Islet of Langerhans (tissue), 1 donor: ENCODE measurements around the gene PRKCB.
"Not testable (repeated sequence)": the region's sequence is repeated elsewhere in the genome, so short reads cannot be mapped to it uniquely, and the experiment has no call there.

Source experiments
- FAIRE-seq: peaks from one replicate; lab custom pipeline; 2011; peaks lifted over from hg19 to GRCh38; lab: Jason Lieb, UNC

Gene PRKCB

DNA sequence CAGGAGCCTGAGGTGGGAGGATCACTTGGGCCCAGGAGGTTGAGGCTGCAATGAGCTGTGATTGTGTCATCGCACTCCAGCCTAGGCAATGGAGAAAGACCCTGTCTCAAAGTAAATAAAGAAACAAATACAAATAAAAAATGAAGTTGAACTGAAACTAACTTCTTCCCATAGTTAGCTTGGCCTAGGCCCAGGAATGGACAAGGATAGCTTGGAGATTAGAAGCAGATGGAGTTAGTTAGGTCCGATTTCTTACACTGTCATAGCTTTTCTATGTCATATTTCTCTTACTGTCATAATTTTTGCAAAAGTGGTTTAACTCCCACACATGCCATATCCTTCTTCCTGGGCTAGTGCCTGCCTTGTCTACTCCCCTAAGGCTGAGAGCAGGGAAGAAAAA lies 265.6 kb downstream of the PRKCB start:
- FAIRE-seq = no peak

DNA sequence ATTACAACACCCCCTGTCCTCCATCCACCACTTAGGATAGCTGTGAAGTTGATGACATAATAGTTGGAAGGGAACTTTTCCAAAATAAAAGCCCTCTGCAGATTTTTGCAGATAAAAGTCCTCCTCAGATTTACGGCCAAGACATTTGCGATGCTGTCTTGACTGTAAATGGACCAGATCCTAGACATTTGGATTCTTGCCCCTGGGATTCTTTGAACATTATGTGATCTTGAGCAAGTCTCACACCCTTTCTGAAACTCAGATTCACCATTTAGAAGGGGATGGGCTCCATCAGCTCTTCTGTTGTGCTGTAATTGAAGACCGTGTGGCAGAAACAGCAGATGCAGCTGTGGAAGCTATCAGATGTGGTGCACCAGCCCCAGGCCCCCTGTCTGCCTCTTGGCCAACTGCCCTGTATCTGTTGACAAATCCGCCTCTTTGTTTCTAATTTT lies 266.5 kb downstream of the PRKCB start:
- FAIRE-seq = no peak

DNA sequence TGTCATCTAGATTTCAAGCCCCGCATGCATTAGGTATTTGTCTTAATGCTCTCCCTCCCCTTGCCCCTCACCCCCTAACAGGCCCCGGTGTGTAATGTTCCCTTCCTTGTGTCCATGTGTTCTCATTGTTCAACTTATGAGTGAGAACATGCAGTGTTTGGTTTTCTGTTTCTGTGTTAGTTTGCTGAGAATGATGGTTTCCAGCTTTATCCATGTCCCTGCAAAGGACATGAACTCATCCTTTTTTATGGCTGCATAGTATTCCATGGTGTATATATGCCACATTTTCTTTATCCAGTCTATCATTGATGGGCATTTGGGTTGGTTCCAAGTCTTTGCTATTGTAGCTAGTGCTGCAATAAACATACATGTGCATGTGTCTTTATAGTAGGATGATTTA lies 269.7 kb downstream of the PRKCB start:
- not testable (repeated sequence) for FAIRE-seq

DNA sequence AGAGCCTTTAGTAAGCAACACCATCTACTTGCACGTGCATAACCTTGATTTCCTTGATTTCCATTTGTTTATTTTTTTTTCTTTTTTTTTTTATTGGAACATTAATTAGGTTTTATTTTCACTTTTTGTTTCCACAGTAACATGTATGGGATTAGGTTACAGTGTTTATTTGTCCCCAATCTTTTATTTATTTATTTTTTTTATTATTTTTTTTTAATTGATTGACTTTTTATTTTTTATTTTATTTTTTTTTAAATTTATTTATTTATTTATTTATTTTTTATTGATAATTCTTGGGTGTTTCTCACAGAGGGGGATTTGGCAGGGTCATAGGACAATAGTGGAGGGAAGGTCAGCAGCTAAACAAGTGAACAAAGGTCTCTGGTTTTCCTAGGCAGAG lies 272.3 kb downstream of the PRKCB start:
- not testable (repeated sequence) for FAIRE-seq

- no peak for FAIRE-seq
These were observed 276.0 kb downstream of the PRKCB start for GRCh38 chr16:24111724-24112302.

- no peak for FAIRE-seq
These were observed 277.4 kb downstream of the PRKCB start for GRCh38 chr16:24113115-24113745.

GRCh38 chr16:24114876-24115275 lies 279.1 kb downstream of the PRKCB start:
- no peak for FAIRE-seq

- no peak for FAIRE-seq
These were observed 280.4 kb downstream of the PRKCB start for GRCh38 chr16:24116046-24116776.

GRCh38 chr16:24116989-24117388 lies 281.2 kb downstream of the PRKCB start:
- no peak for FAIRE-seq

DNA sequence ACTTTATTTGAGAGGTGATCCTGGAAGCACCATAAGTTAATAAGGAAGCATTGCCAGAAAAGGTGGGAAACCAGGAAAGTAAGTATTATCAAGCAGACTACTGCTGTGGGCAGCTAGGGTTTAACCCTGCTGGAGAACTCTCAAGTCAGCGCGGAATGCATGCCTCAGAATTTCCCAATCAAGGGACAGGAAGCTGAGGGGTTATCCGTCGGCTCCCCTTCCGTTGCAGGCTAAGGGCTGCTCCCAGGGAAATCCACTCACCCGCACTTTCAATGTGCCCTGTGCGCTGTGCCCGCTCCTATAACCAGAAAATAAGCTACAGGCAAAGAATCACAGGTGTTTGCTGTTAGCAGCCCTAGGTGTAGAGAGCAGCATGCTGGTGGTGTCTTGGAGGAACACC lies 281.9 kb downstream of the PRKCB start:
- FAIRE-seq = no peak

GRCh38 chr16:24118126-24118821 lies 282.5 kb downstream of the PRKCB start:
- no peak for FAIRE-seq

DNA sequence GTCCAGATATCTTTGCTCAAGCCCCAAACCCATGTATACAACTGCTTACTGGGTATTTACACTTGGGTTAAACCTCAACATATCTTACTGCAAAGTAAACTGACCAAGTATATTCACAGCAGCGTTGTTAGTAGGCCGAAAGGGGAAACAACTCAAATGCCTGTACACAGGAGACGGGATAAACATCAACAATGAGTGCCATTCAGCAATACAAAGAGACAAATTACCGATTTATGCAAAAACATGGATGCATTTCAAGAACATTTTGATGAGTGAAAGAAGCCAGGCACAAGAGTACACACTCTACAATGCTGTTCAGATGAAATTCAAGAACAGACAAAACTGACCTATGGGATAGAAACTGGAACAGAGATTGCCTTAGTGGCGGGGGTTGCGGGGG lies 284.0 kb downstream of the PRKCB start:
- no peak for FAIRE-seq

- FAIRE-seq = no peak
These were observed 287.5 kb downstream of the PRKCB start for GRCh38 chr16:24123275-24123674.

GRCh38 chr16:24124291-24124690 lies 288.5 kb downstream of the PRKCB start:
- no peak for FAIRE-seq

GRCh38 chr16:24125214-24125613 lies 289.4 kb downstream of the PRKCB start:
- FAIRE-seq = no peak

GRCh38 chr16:24129412-24129918 lies 293.7 kb downstream of the PRKCB start:
- FAIRE-seq = no peak

DNA sequence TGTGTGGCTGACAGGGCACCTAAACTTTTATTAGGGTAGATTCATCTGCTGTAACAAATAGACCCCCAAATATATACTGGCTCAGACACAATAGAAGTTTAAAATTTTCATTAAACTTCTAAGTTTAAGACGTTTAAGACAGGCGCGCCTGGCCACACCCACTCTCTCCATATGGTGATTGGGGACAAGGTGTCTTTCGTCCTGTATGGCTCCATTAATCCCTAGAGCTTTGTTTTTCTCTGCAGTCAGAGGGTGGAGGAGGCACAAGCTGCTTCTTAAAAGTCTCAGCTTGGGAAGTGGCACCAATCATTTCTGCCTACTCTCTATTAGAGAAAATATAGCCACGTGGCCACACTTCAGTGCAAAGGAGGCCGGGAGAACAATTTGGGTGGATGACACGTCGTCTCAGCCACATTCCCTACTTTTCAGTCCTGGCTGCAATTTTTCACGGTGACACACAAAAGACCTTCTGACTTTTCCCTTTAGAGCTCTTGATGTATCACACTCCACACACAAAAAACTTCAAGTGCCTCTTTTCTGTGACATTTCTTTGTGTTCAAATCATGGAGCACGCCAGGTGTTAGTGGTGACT lies 294.8 kb downstream of the PRKCB start:
- FAIRE-seq = no peak

DNA sequence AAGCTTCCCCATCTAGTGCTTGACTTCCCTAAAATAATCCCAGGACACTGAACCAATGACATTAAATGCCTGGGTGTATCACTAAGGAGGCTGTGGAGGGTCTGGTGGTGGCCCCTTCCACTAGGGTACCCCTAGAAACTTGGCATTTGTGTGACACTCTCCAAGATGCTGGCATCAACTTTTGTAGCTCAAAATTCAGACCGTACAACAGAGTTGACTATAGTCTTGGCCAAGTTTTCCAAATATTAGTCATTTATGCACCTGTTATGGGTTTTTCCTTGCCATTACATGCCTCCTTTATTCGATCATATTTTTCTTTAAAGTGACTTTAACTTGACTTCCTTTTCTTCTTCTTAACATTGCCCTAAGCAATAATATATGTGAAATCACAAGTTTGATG lies 295.5 kb downstream of the PRKCB start:
- no peak for FAIRE-seq

- FAIRE-seq = no peak
These were observed 296.4 kb downstream of the PRKCB start for GRCh38 chr16:24132048-24132796.

DNA sequence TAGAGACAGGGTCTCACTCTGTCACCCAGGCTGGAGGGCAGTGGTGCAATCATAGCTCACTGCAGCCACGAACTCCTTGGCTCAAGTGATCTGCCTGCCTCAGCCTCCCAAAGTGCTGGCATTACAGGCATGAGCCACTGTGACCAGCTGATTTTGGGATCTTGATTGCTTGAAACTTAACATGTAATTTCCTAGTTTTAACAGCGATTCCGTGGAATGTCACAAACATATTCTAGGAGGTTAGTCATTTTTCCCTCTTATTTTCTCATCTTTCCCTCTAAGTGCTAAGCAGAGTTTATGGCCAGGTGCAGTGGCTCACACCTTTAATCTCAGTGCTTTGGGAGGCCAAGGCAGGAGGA lies 297.0 kb downstream of the PRKCB start:
- FAIRE-seq = no peak

DNA sequence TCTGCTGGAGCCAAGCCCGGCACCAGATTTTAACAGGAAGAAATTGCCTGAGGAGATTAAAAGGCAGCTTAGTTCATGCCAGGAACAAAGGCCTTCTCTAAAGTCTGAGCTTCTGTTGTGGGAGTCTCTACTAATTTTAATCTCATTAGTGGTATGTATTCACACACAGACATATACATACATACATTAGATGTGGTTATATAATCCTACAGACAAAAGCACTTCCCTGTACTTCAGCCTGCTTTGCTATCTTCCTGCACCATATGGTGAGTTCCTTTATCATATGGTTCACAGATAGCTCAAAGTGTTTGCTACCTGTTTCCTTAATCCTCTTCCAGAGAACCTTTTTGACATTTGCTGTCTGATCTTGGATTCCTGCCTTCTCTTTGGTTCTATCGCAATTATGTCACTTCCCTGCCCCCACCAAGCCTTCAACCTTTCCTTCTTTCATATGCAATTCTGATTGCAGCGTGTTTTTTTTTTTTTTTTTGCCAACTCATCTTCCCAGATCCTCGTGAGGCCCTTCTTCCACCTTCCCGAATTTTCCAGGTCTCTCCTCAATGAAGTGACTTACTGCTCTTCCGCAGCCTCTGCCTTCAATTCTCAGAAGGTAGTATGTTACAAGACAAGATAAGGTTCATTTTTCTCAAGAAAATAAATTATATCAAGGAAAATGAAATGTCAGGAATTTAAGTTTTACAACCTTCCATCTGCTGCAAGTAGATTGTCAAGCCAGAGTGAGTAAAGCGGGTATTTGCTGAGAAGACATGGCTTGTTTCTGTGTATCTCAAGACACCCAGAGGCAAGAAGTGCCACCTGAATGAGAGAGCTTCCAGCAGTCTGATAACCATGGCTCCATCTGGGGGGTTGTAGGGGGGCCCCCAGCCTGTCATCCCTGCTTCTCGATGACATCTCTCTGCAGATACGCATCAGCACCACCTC lies 300.1 kb downstream of the PRKCB start:
- no peak for FAIRE-seq
